Liver (tissue), 3 donors: ENCODE data around the gene WLS.
A peak's percentile ranks its signal among the peaks of the same experiment; 100 is the strongest.

ENCODE experiments used
- FOXA1 ChIP-seq: IDR thresholded peaks from 2 replicates; pipeline ENCODE4 v1.6.1; 2016; ENCODE audit warnings: antibody characterized with exemption
- GABPA ChIP-seq, 2 donors: IDR thresholded peaks in 1 of 2; conservative IDR thresholded peaks in 1 of 2; 2 replicates each; pipeline ENCODE4 v1.6.1; 2016; ENCODE audit warnings: antibody characterized with exemption in 2 of 2, mild to moderate bottlenecking in 1 of 2, moderate library complexity in 1 of 2
- HNF4G ChIP-seq: IDR thresholded peaks from 2 replicates; pipeline ENCODE4 v1.6.1; 2016; ENCODE audit warnings: antibody characterized with exemption
- NR2F2 ChIP-seq: IDR thresholded peaks from 2 replicates; pipeline ENCODE4 v1.6.1; 2016; ENCODE audit warnings: antibody characterized with exemption
- RAD21 ChIP-seq, 2 donors: IDR thresholded peaks; 2 replicates each; pipeline ENCODE4 v1.6.1; 2016; ENCODE audit warnings: antibody characterized with exemption in 2 of 2, mild to moderate bottlenecking in 2 of 2
- RXRA ChIP-seq, 2 donors: IDR thresholded peaks; 2 replicates each; pipeline ENCODE4 v1.6.1; 2017 to 2018; ENCODE audit warnings: antibody characterized with exemption in 2 of 2, mild to moderate bottlenecking in 1 of 2
- SP1 ChIP-seq: IDR thresholded peaks from 2 replicates; pipeline ENCODE4 v1.6.1; 2018; ENCODE audit warnings: antibody characterized with exemption, mild to moderate bottlenecking
- TAF1 ChIP-seq: conservative IDR thresholded peaks from 2 replicates; pipeline ENCODE4 v1.6.1; 2016; ENCODE audit warnings: antibody characterized with exemption, mild to moderate bottlenecking
- YY1 ChIP-seq: IDR thresholded peaks from 2 replicates; pipeline ENCODE4 v1.6.1; 2016; ENCODE audit warnings: antibody characterized with exemption, mild to moderate bottlenecking
- TF ChIP-seq, protein P1 (sequence below): fragments of 150-350 bp; IDR thresholded peaks from 2 replicates; pipeline ENCODE4 v1.5.1; 2017; ENCODE audit warnings: improper control_type of control experiment, low read depth, low read length; ENCODE audit not compliant: missing input control
- TF ChIP-seq, protein P2 (sequence below): IDR thresholded peaks from 2 replicates; pipeline ENCODE4 v1.6.1; 2016; ENCODE audit warnings: antibody characterized with exemption, mild to moderate bottlenecking
- TF ChIP-seq, protein P3 (sequence below): IDR thresholded peaks from 2 replicates; pipeline ENCODE4 v1.6.1; 2016; ENCODE audit warnings: antibody characterized with exemption
- TF ChIP-seq, protein P4 (sequence below): IDR thresholded peaks from 2 replicates; pipeline ENCODE4 v1.6.1; 2016; ENCODE audit warnings: antibody characterized with exemption
- donor health status: healthy.
- donor health status: healthy.

DNA sequence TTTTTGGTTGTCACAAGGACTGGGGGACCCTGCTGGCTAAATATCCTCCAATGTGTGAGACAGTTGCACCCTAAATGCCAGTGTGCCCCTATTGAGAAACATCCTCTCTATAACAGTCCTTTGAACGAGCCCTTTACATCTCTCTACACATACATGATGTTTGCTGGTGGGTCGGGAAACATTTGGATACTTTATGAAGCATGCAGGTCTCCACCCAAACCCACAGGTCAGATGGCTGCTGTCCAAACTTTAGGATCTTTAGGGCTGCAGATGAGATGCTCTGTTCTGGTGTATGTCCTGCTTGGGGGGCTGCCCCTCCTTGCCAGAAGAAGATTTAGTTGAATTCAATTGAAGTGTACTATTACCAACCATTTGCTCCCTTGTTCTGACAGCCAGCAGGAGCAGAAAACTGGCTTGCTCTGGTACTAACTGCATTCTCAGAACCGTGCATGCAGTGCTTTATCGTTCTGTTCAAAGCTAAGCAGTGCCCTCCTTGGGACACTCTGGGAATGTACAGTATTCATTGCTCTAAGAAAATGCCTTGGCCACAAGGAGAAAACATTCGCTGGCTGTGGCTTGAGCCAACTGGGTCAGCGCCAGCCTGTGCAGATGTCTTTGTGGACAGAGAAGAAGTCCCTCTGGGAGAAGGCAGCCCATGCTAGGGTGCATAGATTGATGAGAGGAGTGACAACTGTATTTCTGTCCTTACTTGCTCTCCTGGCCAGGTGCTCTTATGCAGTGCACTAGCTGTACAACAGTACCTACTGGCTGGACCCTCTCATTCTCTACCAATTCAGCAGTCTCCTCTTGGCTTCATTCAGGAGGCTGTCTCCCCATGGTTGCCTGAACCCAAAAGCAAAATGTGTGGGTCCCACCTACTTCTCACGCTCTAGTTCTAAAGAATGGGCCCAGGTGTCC is 120.5 kb downstream of the WLS start:
- TF ChIP-seq, protein P1, sequence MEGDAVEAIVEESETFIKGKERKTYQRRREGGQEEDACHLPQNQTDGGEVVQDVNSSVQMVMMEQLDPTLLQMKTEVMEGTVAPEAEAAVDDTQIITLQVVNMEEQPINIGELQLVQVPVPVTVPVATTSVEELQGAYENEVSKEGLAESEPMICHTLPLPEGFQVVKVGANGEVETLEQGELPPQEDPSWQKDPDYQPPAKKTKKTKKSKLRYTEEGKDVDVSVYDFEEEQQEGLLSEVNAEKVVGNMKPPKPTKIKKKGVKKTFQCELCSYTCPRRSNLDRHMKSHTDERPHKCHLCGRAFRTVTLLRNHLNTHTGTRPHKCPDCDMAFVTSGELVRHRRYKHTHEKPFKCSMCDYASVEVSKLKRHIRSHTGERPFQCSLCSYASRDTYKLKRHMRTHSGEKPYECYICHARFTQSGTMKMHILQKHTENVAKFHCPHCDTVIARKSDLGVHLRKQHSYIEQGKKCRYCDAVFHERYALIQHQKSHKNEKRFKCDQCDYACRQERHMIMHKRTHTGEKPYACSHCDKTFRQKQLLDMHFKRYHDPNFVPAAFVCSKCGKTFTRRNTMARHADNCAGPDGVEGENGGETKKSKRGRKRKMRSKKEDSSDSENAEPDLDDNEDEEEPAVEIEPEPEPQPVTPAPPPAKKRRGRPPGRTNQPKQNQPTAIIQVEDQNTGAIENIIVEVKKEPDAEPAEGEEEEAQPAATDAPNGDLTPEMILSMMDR = peak; percentile 27
- no peak for TF ChIP-seq GABPA (IDR thresholded peaks at IDR 0.05 in 1 of 2, conservative IDR thresholded peaks at IDR 0.05 in 1 of 2)
- TF ChIP-seq, protein P2, sequence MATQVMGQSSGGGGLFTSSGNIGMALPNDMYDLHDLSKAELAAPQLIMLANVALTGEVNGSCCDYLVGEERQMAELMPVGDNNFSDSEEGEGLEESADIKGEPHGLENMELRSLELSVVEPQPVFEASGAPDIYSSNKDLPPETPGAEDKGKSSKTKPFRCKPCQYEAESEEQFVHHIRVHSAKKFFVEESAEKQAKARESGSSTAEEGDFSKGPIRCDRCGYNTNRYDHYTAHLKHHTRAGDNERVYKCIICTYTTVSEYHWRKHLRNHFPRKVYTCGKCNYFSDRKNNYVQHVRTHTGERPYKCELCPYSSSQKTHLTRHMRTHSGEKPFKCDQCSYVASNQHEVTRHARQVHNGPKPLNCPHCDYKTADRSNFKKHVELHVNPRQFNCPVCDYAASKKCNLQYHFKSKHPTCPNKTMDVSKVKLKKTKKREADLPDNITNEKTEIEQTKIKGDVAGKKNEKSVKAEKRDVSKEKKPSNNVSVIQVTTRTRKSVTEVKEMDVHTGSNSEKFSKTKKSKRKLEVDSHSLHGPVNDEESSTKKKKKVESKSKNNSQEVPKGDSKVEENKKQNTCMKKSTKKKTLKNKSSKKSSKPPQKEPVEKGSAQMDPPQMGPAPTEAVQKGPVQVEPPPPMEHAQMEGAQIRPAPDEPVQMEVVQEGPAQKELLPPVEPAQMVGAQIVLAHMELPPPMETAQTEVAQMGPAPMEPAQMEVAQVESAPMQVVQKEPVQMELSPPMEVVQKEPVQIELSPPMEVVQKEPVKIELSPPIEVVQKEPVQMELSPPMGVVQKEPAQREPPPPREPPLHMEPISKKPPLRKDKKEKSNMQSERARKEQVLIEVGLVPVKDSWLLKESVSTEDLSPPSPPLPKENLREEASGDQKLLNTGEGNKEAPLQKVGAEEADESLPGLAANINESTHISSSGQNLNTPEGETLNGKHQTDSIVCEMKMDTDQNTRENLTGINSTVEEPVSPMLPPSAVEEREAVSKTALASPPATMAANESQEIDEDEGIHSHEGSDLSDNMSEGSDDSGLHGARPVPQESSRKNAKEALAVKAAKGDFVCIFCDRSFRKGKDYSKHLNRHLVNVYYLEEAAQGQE = no peak
- TF ChIP-seq SP1 = no peak
- TF ChIP-seq RXRA (IDR thresholded peaks at IDR 0.05) = no peak
- no peak for TF ChIP-seq TAF1
- TF ChIP-seq, protein P3, sequence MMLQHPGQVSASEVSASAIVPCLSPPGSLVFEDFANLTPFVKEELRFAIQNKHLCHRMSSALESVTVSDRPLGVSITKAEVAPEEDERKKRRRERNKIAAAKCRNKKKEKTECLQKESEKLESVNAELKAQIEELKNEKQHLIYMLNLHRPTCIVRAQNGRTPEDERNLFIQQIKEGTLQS = no peak
- no peak for TF ChIP-seq NR2F2
- TF ChIP-seq RAD21 (IDR thresholded peaks at IDR 0.05) = peak; percentile 73 to 78
- no peak for TF ChIP-seq YY1
- TF ChIP-seq HNF4G = no peak
- TF ChIP-seq, protein P4, sequence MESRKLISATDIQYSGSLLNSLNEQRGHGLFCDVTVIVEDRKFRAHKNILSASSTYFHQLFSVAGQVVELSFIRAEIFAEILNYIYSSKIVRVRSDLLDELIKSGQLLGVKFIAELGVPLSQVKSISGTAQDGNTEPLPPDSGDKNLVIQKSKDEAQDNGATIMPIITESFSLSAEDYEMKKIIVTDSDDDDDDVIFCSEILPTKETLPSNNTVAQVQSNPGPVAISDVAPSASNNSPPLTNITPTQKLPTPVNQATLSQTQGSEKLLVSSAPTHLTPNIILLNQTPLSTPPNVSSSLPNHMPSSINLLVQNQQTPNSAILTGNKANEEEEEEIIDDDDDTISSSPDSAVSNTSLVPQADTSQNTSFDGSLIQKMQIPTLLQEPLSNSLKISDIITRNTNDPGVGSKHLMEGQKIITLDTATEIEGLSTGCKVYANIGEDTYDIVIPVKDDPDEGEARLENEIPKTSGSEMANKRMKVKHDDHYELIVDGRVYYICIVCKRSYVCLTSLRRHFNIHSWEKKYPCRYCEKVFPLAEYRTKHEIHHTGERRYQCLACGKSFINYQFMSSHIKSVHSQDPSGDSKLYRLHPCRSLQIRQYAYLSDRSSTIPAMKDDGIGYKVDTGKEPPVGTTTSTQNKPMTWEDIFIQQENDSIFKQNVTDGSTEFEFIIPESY = no peak
- TF ChIP-seq FOXA1 = no peak
